HG03565 (cell line): Measurements from ENCODE around the gene C6orf62.
A peak's percentile ranks its signal among the peaks of the same experiment; 100 is the strongest.
"Not testable (repeated sequence)": the region's sequence is repeated elsewhere in the genome, so short reads cannot be mapped to it uniquely, and the experiment has no call there.

ENCODE experiments used
- ATAC-seq: cut with Tn5 transposase; IDR thresholded peaks from one replicate; pipeline ENCODE4 v1.9.1; 2021; ENCODE audit warnings: mild to moderate bottlenecking, moderate library complexity; ENCODE audit not compliant: unreplicated experiment

Gene C6orf62

DNA sequence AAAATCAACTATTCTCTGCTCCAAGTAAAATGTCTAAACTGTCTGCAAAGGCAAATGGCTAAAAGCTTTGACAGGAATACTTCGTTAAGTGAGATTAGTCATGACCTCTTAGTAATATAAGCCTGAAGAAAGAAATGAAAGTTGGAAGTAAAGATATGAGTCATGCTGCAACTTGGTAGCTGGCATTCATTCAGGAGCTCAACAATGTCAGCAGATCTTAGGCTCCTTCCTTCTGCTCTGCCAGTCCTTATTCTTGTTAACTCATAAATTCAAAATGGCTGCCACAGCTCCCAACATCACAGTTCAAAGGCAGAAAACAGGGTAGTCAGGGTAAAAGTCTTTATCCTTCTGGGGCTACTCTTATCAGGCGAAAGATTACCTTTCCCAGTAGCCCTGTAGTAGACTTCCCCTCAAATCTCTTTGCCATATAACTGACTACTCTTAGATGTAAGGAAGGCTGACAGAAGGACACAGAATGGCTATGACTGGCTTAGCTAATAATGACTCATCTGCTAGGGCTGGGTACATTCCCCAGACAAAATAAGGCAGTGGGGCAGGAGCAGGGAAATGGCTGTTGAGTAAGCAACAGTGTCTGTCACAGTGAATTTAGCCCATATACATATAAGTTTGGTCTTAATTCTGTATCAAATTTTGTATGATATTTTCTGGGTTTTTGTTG is 24.4 kb upstream of the C6orf62 start:
- ATAC-seq = peak; percentile 79

DNA sequence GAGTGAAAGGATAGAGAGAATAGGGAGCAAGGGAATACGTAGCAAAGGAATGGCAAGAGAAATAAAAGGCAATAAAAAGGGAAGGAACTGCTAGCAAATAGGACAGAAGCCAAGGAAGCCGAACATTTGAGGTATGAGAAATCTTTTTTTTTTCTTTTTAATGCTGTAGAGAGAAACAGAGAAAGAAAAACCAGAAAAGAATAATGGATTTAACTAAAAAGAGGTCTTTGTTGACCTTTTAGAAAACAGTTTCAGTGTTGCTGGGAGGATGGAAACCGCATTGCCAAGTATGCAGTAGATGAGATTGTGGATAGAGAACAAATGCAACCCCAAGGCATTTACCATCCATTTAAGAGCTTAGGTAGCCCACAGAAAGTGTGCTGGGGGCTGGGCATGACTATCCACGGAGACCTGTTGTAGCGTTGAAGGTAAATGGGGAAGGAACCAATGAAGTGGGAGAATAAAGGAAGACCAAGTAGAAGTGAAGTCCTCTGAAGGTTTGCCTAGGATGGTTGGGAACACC is 23.3 kb upstream of the C6orf62 start:
- no peak for ATAC-seq

DNA sequence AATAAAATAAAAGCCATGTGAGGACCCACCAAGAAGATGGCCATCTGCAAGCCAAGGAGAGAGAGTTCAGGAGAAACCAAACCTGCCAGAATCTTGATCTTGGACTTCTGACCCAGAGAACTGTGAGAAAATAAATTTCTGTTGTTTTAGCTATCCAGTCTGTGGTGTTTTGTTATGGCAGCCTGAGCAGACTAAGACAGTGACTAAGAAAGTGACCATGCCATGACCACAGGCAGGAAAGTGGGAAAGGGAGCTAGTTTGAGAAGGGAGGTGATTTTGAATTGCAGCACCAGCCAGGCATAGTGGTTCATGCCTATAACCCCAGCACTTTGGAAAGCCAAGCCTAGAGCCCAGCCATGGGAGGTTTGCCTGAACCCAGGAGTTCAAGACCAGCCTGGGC is 21.9 kb upstream of the C6orf62 start:
- ATAC-seq = no peak

DNA sequence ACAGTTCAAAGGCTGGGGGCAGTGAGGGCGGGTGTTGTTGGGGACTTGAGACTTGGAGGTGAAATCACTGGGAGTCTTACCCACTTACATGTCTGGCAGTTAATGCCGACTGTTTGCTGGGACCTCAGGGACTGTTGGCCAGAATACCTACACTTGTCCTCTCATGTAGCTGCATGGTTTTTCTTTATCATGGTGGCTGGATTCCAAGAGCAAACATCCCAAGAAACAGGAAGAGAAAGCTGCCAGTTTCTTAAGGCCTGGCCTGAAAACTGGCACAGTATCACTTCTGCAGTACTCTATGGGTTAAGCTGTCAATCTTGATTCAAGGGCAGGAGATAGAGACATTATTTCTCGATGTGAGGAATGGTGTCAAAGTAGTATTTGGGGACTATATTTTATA is 19.8 kb upstream of the C6orf62 start:
- ATAC-seq = no peak

DNA sequence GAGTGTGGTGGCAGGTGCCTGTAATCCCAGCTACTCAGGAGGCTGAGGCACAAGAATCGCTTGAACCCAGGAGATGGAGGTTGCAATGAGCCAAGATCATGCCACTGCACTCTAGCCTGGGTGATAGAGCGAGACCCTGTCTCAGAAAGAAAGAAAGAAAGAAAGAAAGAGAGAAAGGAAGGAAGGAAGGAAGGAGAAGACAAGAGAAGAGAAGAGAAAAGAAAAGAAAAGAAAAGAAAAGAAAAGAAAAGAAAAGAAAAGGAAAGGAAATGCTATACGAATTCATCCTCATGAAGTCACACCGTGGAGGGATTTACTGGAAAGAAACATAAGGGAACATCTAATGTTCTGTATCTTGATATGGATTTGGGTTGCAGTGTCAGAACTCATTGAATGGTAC is 15.8 kb upstream of the C6orf62 start:
- not testable (repeated sequence) for ATAC-seq

DNA sequence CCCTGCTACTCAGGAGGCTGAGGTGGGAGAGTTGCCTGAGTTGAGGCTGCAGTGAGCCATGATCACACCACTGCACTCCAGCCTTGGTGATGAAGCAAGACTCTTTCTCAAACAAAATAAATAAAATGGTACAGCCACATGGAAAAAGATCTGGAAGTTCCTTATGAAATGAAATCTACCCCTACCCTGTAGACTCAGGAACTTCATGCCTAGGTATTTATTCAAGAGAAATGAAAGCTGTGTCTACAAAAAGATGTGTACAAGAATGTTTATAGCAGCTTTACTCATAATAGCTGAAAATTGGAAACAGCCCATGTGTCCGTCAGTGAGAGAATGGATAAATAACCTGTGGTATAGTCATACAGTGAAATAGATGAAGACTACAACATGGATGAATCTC is 15.2 kb upstream of the C6orf62 start:
- no peak for ATAC-seq

DNA sequence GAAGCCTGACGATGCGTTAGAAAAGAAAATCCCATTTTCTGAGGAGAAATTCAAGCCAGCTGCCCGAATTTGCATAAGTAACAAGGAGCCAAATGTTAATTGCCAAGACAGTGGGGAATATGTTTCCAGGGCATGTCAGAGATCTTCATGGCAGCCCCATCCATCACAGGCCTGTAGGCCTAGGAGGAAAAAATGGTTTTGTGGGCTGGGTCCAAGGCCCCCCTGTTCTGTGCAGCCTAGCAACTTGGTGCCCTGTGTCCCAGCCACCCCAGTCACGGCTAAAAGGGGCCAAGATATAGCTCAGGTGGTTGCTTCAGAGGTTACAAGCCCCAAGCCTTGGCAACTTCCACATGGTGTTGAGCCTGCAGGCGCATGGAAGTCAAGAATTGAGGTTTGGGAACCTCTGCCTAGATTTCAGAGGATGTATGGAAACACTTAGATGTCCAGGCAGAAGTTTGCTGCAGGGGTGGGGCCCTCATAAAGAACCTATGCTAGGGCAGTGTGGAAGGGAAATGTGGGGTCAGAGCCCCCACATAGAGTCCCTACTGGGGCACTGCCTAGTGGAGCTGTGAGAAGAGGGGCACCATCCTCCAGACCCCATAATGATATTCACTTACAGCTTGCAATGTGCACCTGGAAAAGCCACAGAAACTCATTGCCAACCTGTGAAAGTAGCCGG is 12.6 kb upstream of the C6orf62 start:
- ATAC-seq = not testable (repeated sequence)

DNA sequence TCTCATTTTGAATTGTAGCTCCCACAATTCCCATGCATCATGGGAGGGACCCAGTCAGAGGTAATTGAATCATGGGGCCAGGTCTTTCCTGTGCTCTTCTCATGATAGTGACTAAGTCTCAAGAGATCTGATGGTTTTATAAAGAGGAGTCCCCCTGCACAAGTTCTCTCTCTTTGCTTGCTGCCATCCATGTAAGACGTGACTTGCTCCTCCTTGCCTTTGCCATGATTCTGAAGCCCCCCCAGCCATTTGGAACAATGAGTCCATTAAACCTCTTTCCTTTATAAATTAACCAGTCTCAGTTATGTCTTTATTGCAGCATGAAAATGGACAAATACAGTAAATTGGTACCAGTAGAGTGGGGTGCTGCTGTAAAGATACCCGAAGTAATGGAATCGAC is 11.7 kb upstream of the C6orf62 start:
- ATAC-seq = not testable (repeated sequence)

DNA sequence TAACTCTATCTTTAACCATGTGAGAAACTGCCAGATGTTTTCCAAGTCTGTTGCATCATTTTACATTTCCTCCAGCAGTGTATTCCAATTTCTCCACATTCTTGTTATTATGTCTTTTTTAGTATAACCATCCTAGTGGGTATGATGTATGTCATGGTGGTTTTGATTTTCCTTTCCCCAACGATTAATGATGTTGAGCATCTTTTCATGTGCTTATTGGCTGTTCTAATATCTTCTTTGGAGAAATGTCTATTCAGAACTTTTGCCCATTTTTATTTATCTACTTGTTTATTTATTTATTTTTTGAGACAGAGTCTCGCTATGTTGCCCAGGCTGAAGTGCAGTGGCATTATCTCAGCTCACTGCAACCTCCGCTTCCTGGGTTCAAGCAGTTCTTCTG is 4.3 kb upstream of the C6orf62 start:
- no peak for ATAC-seq

DNA sequence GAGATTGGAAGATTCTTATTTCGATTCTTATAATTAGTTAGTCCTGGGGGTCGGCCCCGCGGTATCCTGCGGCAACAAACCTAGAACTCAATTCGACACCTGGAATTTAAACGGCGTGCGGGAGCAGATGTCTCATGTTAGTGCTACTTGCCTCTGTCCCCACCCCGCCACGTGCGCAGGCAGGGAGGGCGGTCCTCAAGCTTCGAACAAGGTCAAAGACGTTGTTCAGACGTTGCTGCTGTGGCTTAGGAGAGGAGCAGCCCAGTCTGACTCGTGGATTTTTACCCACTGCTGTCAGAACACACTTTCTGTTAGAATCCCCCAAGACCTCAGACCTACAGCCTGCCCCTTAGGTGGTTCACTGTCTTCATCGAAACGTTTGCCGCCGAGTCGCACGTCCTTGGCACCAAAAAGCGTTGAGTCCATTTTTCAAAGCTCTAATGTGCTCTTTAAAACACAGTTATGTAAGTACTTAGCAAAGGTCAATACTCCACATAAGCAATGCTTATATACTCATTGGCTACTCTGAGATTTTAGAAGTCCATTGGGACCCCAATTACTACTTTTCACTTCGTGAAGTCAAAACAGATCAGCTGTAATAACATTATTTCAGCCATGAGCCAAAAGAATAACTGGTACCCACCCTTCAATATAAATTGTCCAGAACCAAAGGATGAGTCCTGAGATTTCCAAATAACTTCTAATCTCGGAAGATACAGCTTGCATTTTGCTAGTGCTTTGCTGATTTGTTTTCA is 2.7 kb upstream of the C6orf62 start:
- peak; percentile 37 for ATAC-seq

DNA sequence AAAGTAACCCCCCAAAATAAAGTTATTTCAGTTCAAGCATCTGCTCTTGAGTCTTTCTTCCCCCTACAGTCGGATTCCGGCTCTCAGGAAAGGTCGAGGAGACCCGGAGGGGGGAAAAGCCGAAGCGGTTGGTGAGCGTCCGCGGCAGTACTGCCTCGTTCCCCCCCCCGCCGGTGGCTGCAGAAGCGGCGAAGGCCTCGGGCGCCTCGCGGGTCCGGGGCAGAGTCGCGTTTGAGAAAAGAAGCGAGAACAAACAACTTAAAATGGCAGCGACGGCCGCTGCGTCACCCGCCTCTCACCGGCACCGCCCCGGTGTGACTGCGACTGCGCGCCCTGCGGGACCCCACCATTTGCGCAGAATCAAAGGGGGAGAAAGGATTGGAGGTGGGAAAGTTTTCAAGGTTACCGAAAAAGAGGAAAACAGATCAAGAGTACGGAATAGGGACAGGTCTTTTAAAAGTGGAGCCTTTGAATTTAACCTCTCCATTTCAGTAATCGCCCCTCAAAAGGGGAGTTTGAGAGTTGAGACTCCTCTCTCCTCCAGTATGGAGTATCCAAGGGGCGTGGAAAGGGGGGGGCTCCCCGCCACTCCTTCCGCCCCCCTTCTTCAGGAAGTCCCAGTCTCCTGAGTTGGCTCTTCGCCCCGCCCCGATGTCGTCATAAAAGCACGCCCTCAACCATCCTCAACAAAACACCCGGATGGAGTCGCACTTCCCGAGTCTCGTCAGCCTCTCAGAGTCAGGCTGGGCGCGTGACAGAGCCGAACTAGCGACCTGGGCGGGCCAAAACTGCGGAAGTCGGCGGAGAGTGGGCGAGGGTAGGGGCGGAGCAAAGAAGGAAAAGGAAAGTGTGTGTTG is 1.9 kb upstream of the C6orf62 start:
- ATAC-seq = peak; percentile 69

DNA sequence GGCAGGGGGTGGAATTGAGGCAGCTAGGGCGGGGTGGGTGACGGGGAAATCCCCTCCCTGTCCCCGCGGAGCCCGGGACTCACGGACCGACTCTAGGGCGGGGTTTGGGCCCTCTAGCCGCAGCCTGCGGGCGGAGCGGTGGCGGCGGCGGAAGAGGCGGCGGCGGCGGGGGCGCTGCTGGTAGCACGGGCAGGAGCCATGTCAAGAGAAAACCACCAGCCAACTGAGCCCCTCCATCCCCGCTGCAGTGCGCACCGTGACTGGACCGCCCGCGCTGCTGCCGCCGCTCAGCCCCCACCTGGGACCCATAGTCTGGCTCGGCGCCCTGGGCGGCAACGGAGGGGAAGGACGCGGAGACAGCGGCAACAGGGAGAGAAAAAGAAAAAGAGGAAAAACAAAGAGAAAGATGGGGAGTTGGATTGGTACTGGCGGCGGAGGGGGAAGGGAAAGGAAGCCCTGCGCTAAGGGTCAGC is 1.2 kb upstream of the C6orf62 start:
- no peak for ATAC-seq

DNA sequence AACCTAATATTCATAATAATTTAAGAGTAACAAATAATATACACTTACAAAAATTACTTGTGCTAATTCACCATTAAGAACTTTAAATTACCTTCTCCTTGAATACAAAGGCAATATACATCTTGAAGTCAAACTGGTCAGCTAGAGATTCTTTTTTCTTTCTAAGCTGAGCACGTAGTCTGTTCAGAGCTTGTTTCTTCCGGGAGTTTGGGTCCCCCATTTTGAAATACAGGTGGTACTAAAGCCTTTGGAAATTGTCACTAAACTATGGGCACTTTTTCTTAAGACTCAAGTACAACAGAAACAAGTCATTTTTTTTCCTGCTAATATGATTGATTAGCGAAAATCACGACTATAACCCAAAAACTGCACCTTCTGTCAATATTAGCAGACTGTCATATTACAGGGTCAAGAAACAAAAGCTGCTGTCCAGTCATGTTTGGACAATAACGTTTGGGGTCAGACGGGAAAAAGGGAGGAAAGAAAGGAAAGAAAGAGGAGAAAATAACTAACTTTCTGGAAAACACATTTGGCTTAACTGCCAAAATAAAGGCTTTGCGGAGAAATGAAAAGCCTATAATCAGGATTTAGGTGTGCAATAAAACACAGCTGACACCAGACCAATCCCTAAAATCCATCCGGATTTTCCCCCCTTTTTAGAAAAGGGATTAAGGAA is 367 bp downstream of the C6orf62 start:
- no peak for ATAC-seq

DNA sequence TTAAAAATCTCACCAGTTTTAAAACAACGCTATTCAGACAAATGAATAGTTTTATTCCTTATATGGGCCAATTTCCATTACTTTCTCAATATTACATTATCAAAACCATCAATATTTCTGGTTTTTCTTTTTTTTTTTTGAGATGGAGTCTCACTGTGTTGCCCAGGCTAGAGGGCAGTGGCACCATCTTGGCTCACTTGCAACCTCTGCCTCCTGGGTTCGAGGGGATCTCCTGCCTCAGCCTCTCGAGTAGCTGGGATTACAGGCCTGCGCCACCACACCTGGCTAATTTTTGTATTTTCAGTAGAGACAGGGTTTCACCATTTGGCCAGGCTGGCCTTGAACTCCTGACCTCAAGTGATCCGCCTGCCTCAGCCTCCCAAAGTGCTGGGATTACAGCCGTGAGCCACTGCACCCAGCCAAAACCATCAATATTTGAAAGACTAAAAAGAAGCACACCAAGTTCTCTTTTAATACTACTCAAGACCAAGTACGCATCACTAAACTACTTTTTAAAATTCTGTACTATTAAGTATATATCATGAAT is 2.3 kb downstream of the C6orf62 start:
- ATAC-seq = not testable (repeated sequence)

DNA sequence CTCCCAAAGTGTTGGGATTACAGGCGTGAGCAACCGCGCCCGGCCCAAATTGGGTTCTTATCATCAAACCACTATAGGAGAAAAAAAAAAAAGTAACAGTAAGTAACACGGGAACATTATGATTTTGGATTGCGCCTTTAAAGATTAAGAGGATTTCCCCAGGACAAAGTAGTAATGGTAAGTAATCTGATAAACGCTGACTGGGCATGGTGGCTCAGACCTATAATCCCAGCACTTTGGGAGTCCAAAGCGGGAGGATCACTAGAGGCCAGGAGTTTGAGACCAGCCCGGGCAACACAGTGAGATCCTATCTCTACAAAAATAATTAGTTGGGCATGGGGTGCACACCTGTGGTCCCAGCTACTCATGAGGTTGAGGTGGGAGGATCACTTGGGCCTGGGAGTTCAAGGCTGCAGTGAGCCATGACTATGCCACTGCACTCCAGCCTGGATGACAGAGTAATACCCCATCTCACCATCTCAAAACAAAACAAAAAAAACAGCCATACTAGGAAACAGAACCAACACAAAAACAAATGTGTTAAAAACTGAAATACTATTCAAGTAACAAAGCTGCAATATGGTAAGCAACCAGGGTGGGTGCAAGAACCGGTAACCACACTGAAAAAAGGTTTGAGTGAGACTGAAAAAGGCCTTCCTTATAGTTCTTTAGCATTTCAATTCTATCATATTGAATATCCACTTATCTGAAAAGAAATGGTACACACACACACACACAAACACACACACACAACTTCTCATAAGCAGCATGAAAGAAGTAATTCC is 8.2 kb downstream of the C6orf62 start:
- ATAC-seq = no peak

DNA sequence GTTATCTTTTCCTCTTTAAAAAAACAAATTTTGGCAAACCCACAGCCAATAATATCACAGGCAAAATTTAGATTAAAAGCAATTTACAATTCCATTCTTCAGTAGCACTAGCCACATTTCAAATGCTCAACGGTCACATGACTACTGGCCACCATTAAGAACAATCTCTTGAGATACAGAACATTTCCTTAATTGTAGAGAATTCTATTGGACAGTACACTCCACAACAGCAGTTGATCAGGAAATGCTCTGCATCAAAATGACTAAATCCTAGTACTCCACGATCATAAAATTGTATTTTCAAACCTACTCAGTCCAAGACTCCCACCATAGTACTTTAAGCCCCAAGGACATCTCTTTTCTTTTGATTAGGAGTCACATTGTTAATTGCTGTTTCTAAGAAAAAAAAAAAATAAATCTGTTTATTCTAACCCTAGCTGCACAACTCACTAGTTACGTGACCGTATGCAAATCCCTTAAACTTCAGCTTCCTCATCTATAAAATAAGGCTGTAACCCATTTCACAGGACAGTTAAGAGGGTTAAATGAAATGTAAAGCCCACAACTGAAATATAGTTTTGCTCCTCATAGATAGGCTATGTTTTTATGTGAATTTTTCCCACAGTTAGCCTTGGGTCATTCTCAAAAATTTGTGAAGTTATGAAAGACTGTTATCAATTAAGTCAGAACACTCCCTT is 9.8 kb downstream of the C6orf62 start:
- ATAC-seq = no peak

DNA sequence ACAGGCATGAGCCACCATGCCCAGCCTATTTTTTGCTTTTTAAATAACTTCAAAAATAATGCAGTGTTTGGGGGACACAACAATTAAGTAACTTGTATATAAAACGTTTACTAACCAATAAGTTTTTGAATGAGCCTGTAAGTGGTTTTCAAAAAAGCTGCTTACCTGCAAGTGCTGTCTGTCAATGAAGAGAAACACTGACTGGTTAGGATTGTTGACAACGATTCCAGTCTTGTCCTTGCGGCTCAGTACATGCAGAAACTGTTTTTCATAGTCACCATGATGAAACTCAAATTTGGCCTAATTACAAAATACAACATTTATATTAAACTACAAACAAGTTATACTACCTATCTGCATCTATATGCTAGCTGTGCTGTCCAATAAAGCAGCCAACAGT is 10.3 kb downstream of the C6orf62 start:
- ATAC-seq = no peak

DNA sequence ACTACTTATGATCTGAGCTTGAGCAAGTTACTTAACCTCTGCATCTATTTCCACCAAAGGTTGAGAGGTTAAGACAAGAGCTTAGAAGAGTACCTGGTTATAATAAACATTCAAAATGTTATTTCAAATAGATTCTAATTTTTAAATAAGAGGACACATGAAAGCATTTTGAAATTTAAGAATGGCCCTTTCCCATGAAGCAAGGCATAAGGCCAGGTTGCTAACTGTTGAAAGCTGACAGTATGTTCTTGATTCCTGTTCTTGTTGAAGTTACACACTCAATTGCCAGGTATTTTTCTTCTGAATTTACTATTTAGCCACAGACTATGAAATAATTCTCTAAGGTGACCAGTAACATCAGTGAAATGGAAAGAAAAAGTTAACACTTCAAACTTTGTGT is 14.5 kb downstream of the C6orf62 start:
- no peak for ATAC-seq
